NOMO-1 treated with DMSO at 0.1 percent for 48 hours (cell line): ENCODE data around the gene CPNE8.
A peak's percentile ranks its signal among the peaks of the same experiment; 100 is the strongest.

ENCODE experiments used
- DNase-seq: peaks from one replicate; lab custom pipeline; 2025; ENCODE audit not compliant: unreplicated experiment; lab: John Stamatoyannopoulos, UW

Gene CPNE8

GRCh38 chr12:38898001-38898684, 7.2 kb downstream of the CPNE8 start:
- no peak for DNase-seq

- DNase-seq: no peak
Observed at GRCh38 chr12:38895446-38895845, 9.9 kb downstream of the CPNE8 start.

GRCh38 chr12:38892976-38893375, 12.4 kb downstream of the CPNE8 start:
- no peak for DNase-seq

GRCh38 chr12:38892087-38892786, 13.2 kb downstream of the CPNE8 start:
- peak; percentile 72 for DNase-seq

- peak; percentile 89 for DNase-seq
Observed at GRCh38 chr12:38890102-38890855, 15.1 kb downstream of the CPNE8 start.

- no peak for DNase-seq
Observed at GRCh38 chr12:38889297-38889815, 16.0 kb downstream of the CPNE8 start.

- no peak for DNase-seq
Observed at GRCh38 chr12:38887770-38888169, 17.6 kb downstream of the CPNE8 start.

GRCh38 chr12:38886931-38887330, 18.5 kb downstream of the CPNE8 start:
- no peak for DNase-seq

- DNase-seq: no peak
Observed at GRCh38 chr12:38886064-38886463, 19.3 kb downstream of the CPNE8 start.

GRCh38 chr12:38884666-38885065, 20.7 kb downstream of the CPNE8 start:
- no peak for DNase-seq

GRCh38 chr12:38883629-38884134, 21.7 kb downstream of the CPNE8 start:
- no peak for DNase-seq

- DNase-seq: no peak
Observed at GRCh38 chr12:38880288-38880687, 25.1 kb downstream of the CPNE8 start.

GRCh38 chr12:38878986-38879385, 26.4 kb downstream of the CPNE8 start:
- DNase-seq: no peak

GRCh38 chr12:38878333-38878705, 27.1 kb downstream of the CPNE8 start:
- no peak for DNase-seq

- no peak for DNase-seq
Observed at GRCh38 chr12:38875586-38876228, 29.7 kb downstream of the CPNE8 start.

- peak; percentile 91 for DNase-seq
Observed at GRCh38 chr12:38872561-38872960, 32.8 kb downstream of the CPNE8 start.

- peak; percentile 72 for DNase-seq
Observed at GRCh38 chr12:38872156-38872555, 33.2 kb downstream of the CPNE8 start.

GRCh38 chr12:38869036-38869435, 36.4 kb downstream of the CPNE8 start:
- DNase-seq: no peak

- DNase-seq: no peak
Observed at GRCh38 chr12:38850461-38850860, 54.9 kb downstream of the CPNE8 start.

GRCh38 chr12:38847247-38847646, 58.1 kb downstream of the CPNE8 start:
- DNase-seq: peak; percentile 9

GRCh38 chr12:38844267-38844666, 61.1 kb downstream of the CPNE8 start:
- no peak for DNase-seq
